Activated T-cell treated with anti-CD3 and anti-CD28 coated beads for 24 hours (primary cell): ENCODE measurements around the gene AMBN.
A peak's percentile ranks its signal among the peaks of the same experiment; 100 is the strongest.

Experiments used
- DNase-seq: peaks from one replicate; pipeline ENCODE4 v3.0.0-alpha.2; 2020; ENCODE audit warnings: low read depth

Gene AMBN, protein sequence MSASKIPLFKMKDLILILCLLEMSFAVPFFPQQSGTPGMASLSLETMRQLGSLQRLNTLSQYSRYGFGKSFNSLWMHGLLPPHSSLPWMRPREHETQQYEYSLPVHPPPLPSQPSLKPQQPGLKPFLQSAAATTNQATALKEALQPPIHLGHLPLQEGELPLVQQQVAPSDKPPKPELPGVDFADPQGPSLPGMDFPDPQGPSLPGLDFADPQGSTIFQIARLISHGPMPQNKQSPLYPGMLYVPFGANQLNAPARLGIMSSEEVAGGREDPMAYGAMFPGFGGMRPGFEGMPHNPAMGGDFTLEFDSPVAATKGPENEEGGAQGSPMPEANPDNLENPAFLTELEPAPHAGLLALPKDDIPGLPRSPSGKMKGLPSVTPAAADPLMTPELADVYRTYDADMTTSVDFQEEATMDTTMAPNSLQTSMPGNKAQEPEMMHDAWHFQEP

DNA sequence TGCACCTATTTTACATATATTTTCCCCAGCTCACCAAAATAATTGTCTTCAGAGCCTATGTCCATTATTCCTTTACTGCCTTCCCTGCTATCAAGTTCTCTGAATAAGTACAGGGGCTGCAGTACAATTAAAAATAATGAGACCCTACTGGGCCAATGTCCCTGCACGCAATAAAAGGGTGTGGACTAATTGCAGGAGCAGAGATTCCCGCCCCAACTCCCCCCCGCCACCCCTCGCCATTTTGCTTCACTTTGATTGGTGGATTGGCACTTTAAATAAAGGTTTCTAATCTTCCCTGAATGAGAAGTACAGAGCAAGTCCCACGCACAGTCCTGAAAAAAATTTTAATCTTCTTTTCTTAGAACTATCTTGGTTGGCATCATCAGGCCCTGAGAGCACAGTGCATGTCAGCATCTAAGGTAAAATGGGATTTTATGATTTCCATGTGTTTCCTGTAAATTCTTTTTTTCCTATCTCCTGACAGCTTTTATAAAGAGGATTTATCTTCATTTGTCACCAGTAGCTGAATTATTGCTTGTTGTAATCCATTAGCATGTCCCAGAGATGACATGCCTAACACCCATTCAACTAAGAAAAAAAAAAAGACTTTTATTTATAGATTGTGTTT lies at the start of gene AMBN:
Gene AMBN (plus strand): TSS at position 302 of the 628 bp plus-strand sequence. CDS start 103 bp downstream, at position 405.
- DNase-seq, result no peak

DNA sequence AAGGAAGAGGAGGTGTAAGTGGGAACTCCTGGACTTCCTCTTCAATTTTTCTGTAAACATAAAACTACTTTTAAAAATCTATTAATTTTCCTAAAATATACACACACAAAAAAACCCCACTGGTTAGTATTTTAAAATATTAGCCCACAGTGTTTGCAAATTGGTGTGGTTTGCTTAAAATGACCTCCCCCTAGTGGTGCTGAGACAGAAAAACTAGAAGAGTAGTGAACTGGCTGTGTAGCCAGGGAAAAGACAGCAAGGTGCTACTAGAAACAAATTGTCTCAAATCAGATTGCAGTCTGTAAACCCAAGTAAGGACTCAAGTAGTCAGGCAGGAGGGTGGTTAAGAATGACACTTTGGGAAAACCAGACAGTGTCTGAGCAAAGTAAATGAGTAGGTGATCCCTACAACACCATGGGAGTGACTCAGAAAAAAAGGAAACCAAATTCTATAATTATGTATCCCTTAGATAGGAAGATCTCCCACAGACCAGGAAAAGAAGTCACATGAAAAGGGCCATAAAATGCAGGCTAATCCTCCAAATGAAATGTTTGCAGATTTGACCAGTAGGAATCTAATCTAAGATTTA lies 47.7 kb upstream of the AMBN start:
- DNase-seq, result no peak

DNA sequence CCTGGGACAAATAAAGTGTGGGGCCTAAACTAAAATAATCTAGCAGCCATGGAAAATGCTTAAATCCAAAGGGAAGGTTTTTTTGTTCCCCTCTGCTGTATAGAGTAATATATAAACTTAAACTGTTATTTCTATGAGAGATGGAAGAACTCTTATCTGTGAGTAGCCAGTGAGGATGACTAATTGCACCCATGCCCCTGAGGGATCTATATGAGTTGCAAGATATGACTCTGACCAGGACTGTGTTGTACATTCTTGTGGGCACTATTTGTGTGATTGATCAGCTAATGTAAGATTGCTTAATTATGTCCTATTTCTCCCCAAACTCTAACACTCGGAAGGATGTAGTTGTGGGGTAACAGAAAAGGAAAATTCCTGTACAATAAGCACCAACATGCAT lies 35.2 kb upstream of the AMBN start:
- no peak for DNase-seq

DNA sequence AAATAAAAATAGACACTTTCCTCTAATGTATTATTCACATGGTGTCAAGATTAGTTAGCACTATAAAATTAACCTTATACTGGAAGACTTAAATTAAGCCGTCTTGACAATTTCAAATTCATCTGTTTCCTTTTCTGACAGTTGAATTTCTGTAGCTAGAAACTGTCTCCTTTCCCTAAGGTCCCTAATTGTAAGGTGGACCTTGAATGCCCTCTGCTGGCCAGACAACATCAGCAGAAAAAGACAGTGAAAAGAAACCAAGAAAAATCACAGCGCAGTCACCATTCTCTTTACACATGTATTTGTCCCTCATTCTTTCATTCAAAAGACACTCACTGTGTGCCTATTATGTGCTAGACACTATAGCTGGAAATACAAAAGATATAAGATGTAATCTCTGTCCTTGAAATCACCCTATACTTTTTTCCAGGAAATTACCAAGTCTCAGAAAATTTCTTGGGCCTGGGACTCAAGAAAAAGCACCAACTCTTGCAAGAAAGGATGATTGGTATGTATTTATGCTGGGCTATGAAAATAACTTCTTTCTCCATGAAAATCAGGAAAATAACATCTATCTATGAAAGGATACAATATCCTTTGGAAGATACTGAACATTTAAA lies 32.7 kb upstream of the AMBN start:
- DNase-seq, result peak; percentile 7

DNA sequence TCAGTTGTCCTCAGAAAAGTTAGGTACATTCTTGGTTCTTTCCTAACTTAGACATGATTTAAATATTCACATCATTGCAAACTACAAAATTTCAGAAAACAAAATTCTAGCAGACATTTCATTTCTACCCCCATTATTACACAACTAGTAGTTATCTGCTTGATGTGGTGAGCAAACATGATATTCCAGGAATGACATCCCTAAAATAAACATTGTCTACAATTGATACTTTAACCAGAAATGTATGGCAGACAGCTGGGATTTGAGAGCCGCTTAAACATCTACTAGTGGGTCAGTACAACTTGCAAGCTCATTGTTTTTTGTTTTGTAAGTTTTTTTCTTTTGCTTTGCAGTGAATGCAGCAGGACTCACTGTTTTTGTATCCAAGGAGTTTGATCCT lies 32.1 kb upstream of the AMBN start:
- DNase-seq, result no peak

DNA sequence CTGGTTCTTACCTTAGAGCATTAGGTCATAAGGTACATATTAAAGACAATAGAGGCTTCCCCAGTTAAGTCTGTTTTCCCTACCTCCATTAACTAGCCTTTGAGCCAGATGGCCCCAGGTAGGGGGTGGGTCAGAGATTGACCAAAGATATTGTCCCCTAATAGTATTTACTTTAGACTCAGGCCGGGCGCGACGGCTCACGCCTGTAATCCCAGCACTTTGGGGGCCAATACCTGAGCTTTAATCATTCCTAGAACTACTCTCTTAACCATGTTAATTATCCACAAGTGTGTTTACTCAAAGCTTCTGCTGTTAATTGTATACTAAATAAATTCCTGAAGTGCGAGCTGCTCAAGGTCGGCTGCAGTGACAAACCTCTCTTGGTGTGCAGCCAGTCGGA lies 28.0 kb upstream of the AMBN start:
- no peak for DNase-seq

DNA sequence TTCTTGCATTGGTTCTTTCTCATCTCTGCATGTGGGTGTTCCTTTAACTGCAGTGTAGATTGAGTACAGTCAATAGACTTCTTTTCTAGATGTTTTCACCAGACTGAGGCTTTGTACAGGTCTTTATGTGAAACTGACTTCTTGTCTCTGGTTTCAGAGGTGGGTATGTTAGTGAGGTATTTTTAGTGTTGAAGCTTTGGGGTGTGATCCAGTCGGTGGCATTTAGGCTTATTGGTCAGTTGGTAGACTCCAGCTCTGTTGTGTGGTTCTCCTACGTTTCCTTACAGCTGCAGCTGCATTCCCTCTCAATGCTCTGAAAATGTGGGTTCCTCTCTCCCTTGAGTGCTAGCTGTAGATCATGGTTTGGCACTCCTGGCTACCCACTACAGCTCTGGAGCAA lies 21.3 kb upstream of the AMBN start:
- no peak for DNase-seq

DNA sequence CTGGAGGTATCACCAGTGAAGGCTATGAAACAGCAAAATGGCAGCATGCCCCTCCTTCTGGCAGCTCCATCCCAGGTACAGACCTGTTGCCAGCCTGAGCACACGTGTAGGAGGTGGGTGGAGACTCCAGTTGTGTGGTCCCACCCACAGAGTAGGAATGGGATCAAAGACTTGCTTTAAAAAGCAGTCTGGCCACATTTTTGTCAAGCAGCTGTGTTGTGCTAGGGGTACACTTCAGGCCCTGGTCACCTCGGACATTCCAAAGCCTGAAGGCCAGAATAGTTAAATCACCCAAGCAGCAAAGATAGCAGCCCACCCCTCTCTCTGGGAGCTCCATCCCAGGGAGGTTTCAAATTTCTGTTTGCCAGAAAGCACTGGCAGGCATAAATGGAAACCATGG lies 20.3 kb upstream of the AMBN start:
- DNase-seq, result no peak

DNA sequence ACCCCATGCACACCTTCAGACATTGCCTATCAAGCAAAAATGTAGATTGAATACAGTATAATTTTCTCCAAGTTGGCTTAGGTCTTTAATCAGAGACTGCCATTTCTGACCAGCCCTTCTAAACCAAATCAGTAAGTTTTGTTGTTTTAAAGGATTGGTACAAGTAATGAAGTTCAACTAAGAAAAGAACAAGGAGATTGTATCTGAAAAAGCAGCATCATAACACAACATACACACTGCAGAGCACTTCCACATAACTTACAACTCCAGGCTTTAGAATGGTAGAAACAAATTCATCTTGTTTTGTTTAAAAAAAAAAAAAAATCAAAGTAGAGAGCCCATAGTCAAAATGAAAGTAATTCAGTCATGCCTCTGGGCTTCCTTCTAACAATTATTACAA lies 16.1 kb upstream of the AMBN start:
- no peak for DNase-seq

DNA sequence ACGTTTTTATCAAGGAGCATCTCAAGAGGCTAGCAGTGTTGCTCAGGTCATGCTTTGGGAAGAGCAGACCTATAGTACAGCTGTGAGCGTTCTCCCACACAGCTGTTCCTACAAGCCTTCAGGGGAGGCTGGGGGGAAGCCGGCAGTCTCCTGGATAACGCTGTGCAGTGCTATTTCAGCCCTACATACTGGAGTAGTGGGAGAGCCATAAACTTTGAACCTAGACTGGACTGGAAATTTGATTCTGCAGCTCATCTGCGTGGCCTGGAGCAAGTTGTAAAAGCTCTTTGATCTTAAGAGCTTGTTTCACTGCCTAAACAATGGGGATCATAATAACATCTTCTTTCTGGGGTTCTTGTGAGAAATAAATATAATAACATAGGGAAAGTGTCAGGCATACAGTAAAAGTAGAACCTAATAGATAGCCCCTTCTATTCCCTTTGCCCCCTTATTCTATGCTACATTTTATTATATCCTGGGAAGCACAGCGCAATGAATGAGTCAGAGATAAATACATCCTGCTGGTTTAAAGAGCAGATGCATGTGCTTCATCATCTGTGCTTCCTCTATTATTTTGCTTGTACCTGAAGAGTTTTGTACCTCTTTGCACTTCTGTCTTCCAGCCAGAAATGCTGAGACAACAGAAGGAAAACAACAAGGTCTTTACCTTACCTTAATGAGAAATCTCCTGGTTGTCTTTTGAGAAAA lies 14.7 kb upstream of the AMBN start:
- no peak for DNase-seq

DNA sequence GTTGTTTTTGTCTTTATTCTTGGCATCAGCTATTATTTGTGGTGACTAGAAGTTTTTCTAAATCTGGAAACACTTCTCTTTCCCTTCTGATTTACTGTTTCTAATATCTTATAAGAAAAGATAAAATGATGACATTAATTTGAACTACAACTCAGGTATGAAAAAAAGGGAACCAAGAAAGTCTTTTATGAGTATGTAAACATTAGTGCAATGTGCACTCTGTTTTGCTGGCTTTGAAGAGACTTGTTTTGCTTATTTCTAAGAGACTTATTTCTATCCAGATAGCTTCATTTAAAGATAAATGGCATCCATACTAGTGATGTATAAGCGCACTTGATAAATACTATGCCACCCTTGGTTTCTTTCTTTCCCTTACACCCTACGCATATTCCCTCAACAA lies 10.1 kb upstream of the AMBN start:
- no peak for DNase-seq

DNA sequence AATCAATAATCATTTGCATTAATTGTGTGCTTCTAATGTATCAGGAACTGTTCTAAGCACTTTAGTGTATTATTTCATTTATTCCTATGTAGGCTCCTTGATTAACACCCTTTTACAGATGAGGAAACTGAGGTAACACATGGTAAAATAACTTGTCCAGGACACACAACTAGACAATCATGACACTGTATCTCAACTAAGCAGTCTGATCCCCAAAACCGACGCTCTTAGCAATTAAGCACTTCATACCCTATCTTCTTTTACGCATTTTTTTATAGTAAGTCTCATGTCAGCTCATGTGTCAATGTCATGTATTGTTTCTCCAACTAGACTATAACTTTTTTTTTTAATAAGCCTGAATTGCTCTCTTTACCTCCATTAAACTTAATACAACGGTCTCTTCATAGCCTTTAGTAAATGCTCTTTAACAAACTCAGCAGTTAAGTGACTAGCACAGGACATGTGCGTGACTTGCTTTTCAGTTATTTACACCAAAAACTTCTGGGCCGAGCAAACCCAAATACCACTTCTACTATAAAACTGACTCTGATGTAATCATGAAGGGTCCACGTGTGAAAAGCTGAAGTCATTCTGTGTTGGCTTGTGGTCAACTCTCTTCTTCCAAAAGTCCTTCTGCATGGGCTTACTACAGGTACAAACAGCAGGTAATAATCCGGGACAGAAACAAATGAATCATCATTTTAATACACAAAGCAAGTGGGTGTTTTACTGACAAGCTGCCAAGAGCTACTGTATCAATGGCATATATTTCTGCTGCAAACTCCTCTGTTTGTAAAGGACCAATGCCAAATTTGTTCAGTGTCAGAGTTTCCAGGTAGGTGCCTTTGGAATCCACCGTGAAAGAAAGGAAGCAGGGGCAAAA lies 7.9 kb upstream of the AMBN start:
- DNase-seq, result no peak

DNA sequence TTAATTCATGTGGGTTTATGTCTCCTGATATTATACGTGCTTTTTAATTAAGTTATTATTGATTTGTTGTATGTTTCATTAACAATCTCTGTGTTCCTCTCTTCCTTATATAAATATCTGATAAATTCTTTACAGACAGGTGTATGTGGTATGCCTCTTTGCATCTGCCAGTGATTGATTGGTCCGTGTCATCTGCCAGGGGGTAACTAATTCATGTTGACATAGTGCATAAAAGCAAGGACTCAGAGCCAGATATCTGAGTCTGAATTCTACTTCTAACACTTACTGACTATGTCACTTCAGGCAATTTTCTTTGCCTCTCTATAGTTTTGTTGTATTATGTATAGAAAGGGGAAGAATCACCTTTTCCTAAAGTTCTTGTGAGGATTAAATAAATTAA lies 5.2 kb upstream of the AMBN start:
- DNase-seq, result no peak

DNA sequence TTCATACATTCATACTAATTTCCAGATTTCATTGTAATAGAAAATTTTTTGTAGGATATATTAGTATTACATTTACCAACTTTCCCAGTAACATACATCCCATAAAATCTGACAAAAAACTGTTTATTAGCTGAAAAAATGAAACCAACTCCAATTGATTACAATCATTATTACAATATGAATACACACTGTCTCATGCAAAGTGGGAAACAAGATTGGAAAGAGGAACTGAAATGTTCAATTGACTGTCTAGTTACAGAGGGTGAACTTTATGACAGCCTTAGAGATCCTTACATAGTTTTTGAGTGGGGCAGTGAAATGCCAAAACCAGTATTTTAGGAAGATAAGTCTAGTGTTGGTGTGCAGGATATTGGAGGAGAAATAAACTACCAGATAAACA lies 2.3 kb upstream of the AMBN start:
- DNase-seq, result no peak

DNA sequence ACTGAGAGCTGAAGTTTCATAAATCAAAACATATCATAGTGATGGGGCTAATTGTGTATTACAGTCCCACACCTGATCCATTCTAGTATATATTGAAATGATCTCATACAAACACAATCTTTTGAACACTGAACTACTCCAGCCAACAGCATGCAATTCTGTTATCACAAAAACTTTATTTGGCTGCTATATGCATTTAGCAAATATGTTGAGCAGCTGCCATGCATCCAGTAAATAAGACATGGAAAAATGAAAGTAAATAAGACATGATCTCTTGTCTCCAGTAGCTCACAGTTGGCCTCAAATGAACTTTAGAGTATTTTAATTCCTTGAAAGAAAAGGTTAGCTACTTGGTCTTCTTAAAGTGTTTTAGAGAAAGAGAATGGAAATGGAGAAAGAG lies 2.1 kb downstream of the AMBN start:
- no peak for DNase-seq

DNA sequence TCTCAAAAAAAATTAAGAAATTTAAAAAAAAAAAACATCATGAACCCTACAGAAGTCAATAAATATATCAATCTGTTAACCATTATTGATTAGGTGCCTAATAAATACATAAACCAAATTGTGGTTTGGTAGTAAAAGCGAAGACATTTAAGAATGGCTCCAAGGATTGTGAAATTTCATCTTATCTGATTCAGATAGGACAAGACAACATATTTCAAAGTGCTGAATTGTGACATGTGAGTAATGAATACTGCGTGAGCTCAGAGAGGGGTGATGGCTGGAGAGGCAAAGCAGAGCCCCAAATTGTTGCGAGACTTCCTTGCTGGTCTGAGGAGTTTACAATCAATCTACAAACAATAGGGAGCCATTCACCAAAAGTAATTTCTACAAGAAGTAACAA lies 8.2 kb downstream of the AMBN start:
- no peak for DNase-seq

DNA sequence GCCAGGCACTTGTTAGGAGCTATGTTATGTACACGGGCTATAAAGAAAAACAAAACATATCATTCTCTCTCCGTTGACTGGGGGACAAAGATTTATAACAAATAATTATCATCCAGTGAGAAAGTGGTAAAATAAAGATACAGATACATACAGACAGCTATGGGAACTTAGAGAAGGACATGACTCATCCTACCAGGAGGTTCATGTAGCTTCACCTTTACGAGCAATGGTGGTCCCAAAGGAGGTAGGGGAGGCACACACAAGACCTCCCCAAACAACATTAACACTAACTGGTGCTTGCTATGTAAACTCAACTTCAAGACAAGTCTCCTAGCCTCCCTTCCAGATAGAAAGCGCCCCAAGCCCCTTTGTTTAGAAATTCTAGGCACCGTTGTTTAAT lies 8.9 kb downstream of the AMBN start:
- DNase-seq, result no peak

DNA sequence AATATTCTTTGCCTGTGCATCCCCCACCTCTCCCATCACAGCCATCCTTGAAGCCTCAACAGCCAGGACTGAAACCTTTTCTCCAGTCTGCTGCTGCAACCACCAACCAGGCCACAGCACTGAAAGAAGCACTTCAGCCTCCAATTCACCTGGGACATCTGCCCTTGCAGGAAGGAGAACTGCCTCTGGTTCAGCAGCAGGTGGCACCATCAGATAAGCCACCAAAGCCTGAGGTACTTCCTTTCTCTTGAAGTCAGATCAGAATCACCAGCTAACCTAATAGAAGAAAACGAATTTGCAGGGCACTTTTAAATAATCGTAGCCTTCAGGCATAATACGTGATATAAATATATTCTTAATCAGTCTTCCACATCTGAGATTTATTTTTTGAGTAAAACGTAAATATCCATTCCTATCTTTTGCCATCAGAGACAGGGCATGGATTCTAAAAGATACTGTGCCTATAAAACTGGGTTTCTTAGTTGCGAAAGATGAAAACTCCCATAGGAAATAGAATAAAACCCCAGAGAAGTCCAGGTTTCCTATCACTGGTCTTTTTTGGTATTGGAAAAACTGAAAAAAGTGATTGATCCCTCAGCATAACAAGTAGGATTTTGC lies 9.5 kb downstream of the AMBN start:
- DNase-seq, result peak; percentile 39

DNA sequence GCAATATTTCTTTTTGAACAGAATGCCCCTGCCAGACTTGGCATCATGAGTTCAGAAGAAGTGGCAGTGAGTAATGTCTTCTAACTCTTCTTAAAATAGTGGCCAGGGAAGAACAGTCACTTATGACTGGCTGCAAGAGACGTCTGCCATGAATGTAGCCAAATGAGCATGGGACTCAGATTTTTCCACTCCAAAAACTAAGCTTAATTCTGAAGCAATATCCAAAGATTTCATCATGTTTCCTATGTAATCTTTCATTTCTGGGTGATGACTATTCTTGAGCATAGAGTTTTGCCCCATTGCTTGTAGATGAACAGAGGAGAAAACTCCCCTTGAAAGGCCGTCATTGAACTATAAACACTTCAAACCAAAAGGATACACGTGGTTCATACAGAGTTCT lies 11.8 kb downstream of the AMBN start:
- no peak for DNase-seq

DNA sequence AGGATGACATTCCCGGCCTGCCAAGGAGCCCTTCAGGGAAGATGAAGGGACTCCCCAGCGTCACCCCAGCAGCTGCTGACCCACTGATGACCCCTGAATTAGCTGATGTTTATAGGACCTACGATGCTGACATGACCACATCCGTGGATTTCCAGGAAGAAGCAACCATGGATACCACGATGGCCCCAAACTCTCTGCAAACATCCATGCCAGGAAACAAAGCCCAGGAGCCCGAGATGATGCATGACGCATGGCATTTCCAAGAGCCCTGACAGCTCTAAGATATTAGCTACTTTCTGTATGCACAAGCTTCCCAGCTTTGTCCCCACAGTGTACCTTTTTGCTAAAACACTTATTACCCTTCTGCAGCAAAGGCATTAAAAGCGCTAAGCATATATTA lies 14.4 kb downstream of the AMBN start:
- DNase-seq, result no peak

DNA sequence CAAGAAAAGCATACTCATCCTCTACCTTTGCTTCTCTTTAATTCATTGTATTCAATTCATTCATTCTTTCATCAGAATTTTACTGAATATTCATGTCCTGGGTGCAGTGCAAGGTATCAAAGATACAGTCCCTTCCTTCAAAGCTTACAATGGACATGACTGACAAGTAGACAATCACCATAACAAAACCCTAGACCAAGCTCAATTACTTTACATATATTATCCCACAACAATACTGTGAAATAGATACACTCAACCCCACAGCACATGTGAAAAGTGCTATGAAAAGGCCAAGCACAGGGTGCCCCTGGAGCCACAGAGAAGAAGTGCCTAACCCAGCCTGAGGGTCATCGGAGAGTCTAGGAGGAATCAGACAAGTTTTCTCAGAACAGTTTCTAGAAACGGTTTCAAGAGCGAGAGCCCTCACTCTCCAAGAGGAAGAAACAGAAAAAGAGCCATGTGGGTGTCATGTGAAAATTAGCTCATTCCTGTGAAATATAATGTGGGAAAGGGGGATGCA lies 15.3 kb downstream of the AMBN start:
- DNase-seq, result no peak
